ENCODE measurements around the gene FAM50B. TPM values are rescaled to one million over a fixed set of nuclear protein-coding genes. Genes with fewer than 3 reads are reported as not detected.
A peak's percentile ranks its signal among the peaks of the same experiment; 100 is the strongest.

The FAM50B gene
- total RNA-seq, 4 donors from 2014 or later: 1.8 to 25.4 (median 12.2) TPM

DNA sequence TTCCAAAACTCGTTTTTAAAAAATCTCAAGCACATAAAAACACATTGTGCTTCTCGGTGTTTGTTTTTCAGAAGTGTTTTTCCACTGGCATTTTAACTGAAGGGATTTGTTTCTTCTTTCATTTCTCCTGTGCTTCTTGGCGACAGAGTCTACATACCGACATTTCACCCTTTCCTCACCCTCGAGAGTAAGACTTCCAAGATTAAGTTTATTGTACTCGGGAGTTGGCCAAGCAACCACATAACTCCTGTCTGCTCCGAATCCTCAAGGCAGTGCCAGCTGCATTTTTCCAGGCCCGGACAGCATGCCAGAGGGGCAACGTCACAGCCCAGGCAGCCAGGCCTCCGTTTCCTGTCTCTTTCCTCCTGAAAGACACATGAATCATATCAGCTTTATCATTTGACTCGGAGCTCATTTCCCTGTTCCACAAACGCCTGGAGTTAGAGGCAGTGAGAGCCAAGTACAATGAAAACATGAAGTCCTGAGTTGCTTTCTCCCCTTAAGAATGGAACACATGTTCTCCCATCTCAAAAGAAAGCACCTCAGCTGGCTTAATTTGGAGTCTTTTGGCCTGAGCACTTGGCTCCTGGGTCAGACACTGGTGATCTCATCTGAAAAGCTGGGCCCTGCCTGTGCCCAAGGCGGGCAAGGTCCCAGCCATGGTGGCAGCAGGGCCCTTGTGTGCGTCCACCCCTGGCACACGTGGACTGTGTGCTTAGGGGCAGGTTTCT lies 23.2 kb upstream of the FAM50B start:
- Histone ChIP-seq H3K4me3 (peak overlapping the region in 1 of 2 donors; percentile 18), H3K27ac (peak overlapping the region; percentile 91 to 93), H3K36me3 (no peaks in the 10 kb centered on the region), H3K4me1 (peaks cover 0 to 4% of the 10 kb centered on the region in 2 donors), H3K27me3 (no peaks in the 10 kb centered on the region), H3K9me3 (no peaks in the 10 kb centered on the region)
- TF ChIP-seq POLR2A (IDR thresholded peaks at IDR 0.05): no peak
- TF ChIP-seq CTCF (IDR thresholded peaks at IDR 0.05): no peak
- intact Hi-C loops (cut with DNase I; ENCODE audit: low total_unique reads): loop anchor here (10.0 kb wide), 1 partner anchor 81 kb away; no protein-coding TSS in a partner anchor
- peak; percentile 90 to 92 for DNase-seq

DNA sequence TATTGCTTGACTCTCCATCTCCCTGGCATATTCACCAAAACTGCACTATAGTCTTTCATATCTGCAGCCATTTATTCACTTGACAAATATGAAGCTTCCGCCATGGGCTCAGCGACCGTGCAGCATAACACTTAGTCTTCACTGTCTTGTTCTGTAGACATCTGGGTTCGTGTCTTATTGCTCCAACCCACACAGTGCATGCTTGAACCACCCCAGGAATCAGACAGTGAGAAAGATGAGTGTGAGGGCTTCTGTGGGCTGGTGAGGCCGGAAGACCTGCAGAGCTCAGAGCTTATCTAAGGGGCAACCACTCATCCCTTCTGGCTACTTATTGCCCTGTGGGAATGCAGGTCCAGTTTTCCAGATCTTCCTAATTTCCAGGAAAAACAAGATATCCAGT lies 19.9 kb upstream of the FAM50B start:
- intact Hi-C loops (cut with DNase I; ENCODE audit: low total_unique reads): loop anchor here (10.0 kb wide), 1 partner anchor 84 kb away; no protein-coding TSS in a partner anchor
- Histone ChIP-seq H3K27me3 (no peaks in the 10 kb centered on the region), H3K4me1 (peaks cover 0 to 4% of the 10 kb centered on the region in 2 donors), H3K36me3 (no peaks in the 10 kb centered on the region), H3K9me3 (no peaks in the 10 kb centered on the region), H3K27ac (no peak overlapping the region), H3K4me3 (no peak overlapping the region)
- no peak for DNase-seq
- TF ChIP-seq CTCF (IDR thresholded peaks at IDR 0.05) (no peak), POLR2A (IDR thresholded peaks at IDR 0.05) (no peak)

- H3K4me1 ChIP-seq: no peaks in the 10 kb centered on the region
- no peaks in the 10 kb centered on the region for H3K27me3 ChIP-seq
- H3K4me3 ChIP-seq: no peak overlapping the region
- no peak for TF ChIP-seq CTCF (IDR thresholded peaks at IDR 0.05)
- TF ChIP-seq POLR2A (IDR thresholded peaks at IDR 0.05): no peak
- H3K9me3 ChIP-seq: no peaks in the 10 kb centered on the region
- H3K27ac ChIP-seq: no peak overlapping the region
- intact Hi-C loops (cut with DNase I; ENCODE audit: low total_unique reads): no loop called here
- no peaks in the 10 kb centered on the region for H3K36me3 ChIP-seq
- no peak for DNase-seq
These were observed 18.4 kb upstream of the FAM50B start for GRCh38 chr6:3830806-3831205.

- intact Hi-C loops (cut with DNase I; ENCODE audit: low total_unique reads): no loop called here
- no peaks in the 10 kb centered on the region for H3K36me3 ChIP-seq
- DNase-seq: no peak
- no peaks in the 10 kb centered on the region for H3K9me3 ChIP-seq
- no peaks in the 10 kb centered on the region for H3K27me3 ChIP-seq
- no peak overlapping the region for H3K27ac ChIP-seq
- TF ChIP-seq CTCF (IDR thresholded peaks at IDR 0.05) (no peak), POLR2A (IDR thresholded peaks at IDR 0.05) (no peak)
- H3K4me1 ChIP-seq: no peaks in the 10 kb centered on the region
- no peak overlapping the region for H3K4me3 ChIP-seq
These were observed 17.2 kb upstream of the FAM50B start for GRCh38 chr6:3831761-3832530.

Measured in uterus (tissue), 4 donors.